ENCODE measurements around the gene LYST.
"Not testable (repeated sequence)": the region's sequence is repeated elsewhere in the genome, so short reads cannot be mapped to it uniquely, and the experiment has no call there.

Gene LYST

GRCh38 chr1:235758931-235759330 lies 107.8 kb downstream of the LYST start:
- ChIA-PET POLR2A (no interaction called here), CTCF (no interaction called here)
- no peak for DNase-seq (ENCODE audit: extremely low spot score)

DNA sequence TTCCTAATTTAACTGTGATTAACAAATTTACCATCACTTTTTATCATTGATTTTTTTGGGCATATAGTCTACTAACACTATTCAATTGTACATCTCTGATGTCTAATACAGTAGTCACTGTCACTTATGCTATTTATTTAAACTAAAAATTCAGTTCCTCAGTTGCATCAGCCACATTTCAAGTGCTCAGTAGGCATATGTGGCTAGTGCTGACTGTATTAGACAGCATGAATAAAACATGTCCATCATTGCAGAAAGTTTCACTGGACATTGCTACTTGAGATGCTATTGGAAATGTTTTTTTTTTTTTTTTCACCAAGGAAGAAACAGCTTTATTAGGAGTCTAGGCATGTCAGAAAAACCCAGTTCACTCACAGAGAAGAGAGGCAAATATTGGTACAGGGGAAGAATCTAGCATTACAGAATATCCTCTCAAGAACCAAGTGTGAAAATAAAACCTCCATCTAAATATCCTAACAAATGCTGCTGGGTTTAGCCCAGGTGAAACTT lies 109.1 kb downstream of the LYST start:
- TF ChIP-seq HDGF (IDR thresholded peaks at IDR 0.05; ENCODE audit: borderline replicate concordance) (no peak), SUZ12 (IDR thresholded peaks at IDR 0.05) (no peak), BHLHE40 (IDR thresholded peaks at IDR 0.05; ENCODE audit: borderline replicate concordance) (no peak), ZNF384 (IDR thresholded peaks at IDR 0.05) (peak; percentile 69)
- TF ChIP-seq, protein P1, sequence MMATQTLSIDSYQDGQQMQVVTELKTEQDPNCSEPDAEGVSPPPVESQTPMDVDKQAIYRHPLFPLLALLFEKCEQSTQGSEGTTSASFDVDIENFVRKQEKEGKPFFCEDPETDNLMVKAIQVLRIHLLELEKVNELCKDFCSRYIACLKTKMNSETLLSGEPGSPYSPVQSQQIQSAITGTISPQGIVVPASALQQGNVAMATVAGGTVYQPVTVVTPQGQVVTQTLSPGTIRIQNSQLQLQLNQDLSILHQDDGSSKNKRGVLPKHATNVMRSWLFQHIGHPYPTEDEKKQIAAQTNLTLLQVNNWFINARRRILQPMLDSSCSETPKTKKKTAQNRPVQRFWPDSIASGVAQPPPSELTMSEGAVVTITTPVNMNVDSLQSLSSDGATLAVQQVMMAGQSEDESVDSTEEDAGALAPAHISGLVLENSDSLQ (IDR thresholded peaks at IDR 0.05) = no peak
- CTCF ChIA-PET = no interaction called here
- POLR2A ChIA-PET = no interaction called here
- DNase-seq (ENCODE audit: extremely low spot score) = no peak

More at GRCh38 chr1:235758931-235759330, 107.8 kb downstream of the LYST start:
- TF ChIP-seq, protein P1 (IDR thresholded peaks at IDR 0.05) = no peak
- TF ChIP-seq ARNT (IDR thresholded peaks at IDR 0.05) = no peak
- TF ChIP-seq CTBP1 (IDR thresholded peaks at IDR 0.05; ENCODE audit: borderline replicate concordance) = no peak
- no peak for TF ChIP-seq HDGF (IDR thresholded peaks at IDR 0.05; ENCODE audit: borderline replicate concordance)
- no peak for TF ChIP-seq SP1 (IDR thresholded peaks at IDR 0.05)
- TF ChIP-seq ZNF384 (IDR thresholded peaks at IDR 0.05) = no peak
- TF ChIP-seq FOXK2 (IDR thresholded peaks at IDR 0.05) = no peak

DNA sequence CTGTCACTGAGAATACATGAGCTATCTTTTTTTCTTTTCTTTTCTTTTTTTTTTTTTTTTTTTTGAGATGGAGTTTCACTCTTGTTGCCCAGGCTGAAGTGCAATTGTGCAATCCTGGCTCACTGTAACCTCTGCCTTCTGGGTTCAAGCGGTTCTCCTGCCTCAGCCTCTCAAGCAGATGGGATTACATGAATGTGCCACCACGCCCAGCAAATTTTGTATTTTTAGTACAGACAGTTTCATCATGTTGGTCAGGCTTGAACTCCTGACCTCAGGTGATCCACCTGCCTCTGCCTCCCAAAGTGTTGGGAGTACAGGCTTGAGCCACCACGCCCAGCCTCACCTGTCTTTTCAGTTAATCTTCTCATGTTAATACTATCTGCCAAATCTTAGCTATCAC lies 112.5 kb downstream of the LYST start:
- CTCF ChIA-PET = interaction anchor here (0.7 kb wide), 1 partner anchor 25 kb away, joined by 8 read pairs; no protein-coding TSS in a partner anchor
- POLR2A ChIA-PET; DNase-seq (ENCODE audit: extremely low spot score): not testable (repeated sequence)

DNA sequence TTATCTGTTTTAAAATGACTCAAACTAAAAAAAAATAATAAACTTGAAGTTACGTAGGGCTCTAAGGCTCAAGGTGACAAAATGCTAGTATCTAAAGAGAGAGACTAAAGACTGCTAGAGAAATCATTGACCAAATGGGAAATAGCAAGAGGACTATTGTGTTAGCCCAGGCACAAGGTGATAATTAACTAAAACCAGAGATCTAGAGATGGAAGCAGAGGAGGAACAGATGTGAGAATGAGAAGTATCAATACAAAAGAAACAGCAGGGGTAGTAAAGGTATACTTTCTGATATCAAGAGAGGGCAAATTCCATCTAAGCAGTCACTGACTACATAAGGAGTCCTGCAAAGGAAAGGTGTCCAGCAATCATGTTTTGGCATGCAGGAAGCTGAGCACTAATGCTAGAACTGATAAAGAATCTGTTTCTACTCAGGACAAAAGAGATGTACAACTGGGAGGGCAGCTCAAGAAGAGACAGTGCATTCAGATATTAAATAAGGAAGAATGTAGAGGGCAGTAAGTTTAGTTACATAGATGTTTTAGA lies 116.9 kb downstream of the LYST start:
- POLR2A ChIA-PET = interaction anchor here (1.1 kb wide), 1 partner anchor 245 kb away, joined by 3 read pairs; the partner anchor contains the start of gene B3GALNT2
- CTCF ChIA-PET = no interaction called here
- TF ChIP-seq, protein P1 (IDR thresholded peaks at IDR 0.05) = no peak
- TF ChIP-seq SUZ12 (IDR thresholded peaks at IDR 0.05) = no peak
- no peak for TF ChIP-seq HDGF (IDR thresholded peaks at IDR 0.05; ENCODE audit: borderline replicate concordance)
- TF ChIP-seq FOXM1 (IDR thresholded peaks at IDR 0.05; ENCODE audit: borderline replicate concordance) = no peak
- DNase-seq (ENCODE audit: extremely low spot score) = no peak

- TF ChIP-seq CTBP1 (IDR thresholded peaks at IDR 0.05; ENCODE audit: borderline replicate concordance) = no peak
- TF ChIP-seq ELF4 (IDR thresholded peaks at IDR 0.05) = no peak
- TF ChIP-seq FOXA1 (IDR thresholded peaks at IDR 0.05) = no peak
- no peak for TF ChIP-seq ZNF384 (IDR thresholded peaks at IDR 0.05)
- no peak for TF ChIP-seq SP1 (IDR thresholded peaks at IDR 0.05)
- TF ChIP-seq, protein P1 (IDR thresholded peaks at IDR 0.05) = no peak
- no peak for TF ChIP-seq FOXM1 (IDR thresholded peaks at IDR 0.05; ENCODE audit: borderline replicate concordance)
- no peak for TF ChIP-seq NFRKB (IDR thresholded peaks at IDR 0.05)
- CTCF ChIA-PET = no interaction called here
- POLR2A ChIA-PET = interaction anchor here (1.1 kb wide), 1 partner anchor 244 kb away, joined by 3 read pairs; the partner anchor contains the start of gene B3GALNT2
- no peak for DNase-seq (ENCODE audit: extremely low spot score)
These were observed 118.0 kb downstream of the LYST start for GRCh38 chr1:235748747-235749146.

- TF ChIP-seq CTBP1 (IDR thresholded peaks at IDR 0.05; ENCODE audit: borderline replicate concordance) (no peak), ZNF384 (IDR thresholded peaks at IDR 0.05) (no peak), HDGF (IDR thresholded peaks at IDR 0.05; ENCODE audit: borderline replicate concordance) (no peak)
- DNase-seq (ENCODE audit: extremely low spot score) = no peak
- ChIA-PET POLR2A (no interaction called here), CTCF (no interaction called here)
These were observed 120.5 kb downstream of the LYST start for GRCh38 chr1:235746245-235746644.

GRCh38 chr1:235745503-235746136 lies 121.1 kb downstream of the LYST start:
- no peak for TF ChIP-seq FOXM1 (IDR thresholded peaks at IDR 0.05; ENCODE audit: borderline replicate concordance)
- TF ChIP-seq ELF4 (IDR thresholded peaks at IDR 0.05) = no peak
- TF ChIP-seq NFRKB (IDR thresholded peaks at IDR 0.05) = no peak
- no peak for TF ChIP-seq SUZ12 (IDR thresholded peaks at IDR 0.05)
- no peak for TF ChIP-seq LEF1 (IDR thresholded peaks at IDR 0.05; ENCODE audit: borderline replicate concordance)
- TF ChIP-seq SP1 (IDR thresholded peaks at IDR 0.05) = no peak
- TF ChIP-seq BHLHE40 (IDR thresholded peaks at IDR 0.05; ENCODE audit: borderline replicate concordance) = no peak
- no peak for TF ChIP-seq HDGF (IDR thresholded peaks at IDR 0.05; ENCODE audit: borderline replicate concordance)
- TF ChIP-seq ARNT (IDR thresholded peaks at IDR 0.05) = no peak
- TF ChIP-seq ZNF384 (IDR thresholded peaks at IDR 0.05) = no peak
- no peak for TF ChIP-seq FOXA1 (IDR thresholded peaks at IDR 0.05)
- TF ChIP-seq CTBP1 (IDR thresholded peaks at IDR 0.05; ENCODE audit: borderline replicate concordance) = no peak
- CTCF ChIA-PET = interaction anchor here (0.8 kb wide), 1 partner anchor 84 kb away, joined by 6 read pairs; no protein-coding TSS in a partner anchor
- POLR2A ChIA-PET = no interaction called here
- no peak for DNase-seq (ENCODE audit: extremely low spot score)
